PC-3 (cell line): ENCODE measurements around the gene ASPDH. TPM values are rescaled to one million over a fixed set of nuclear protein-coding genes. Genes with fewer than 3 reads are reported as not detected.

ENCODE experiments used
- ATAC-seq: fragments of 200-7000 bp; cut with Tn5 transposase; 2 replicates; pipeline ENCODE4 v1.9.1; 2020; ENCODE audit warnings: mild to moderate bottlenecking, moderate library complexity
- BruUV-seq: library from RNA; stranded (reverse); fragments of 400-500 nt; replicated peaks from 2 replicates; lab custom pipeline; 2021; lab: Mats Ljungman, UMichigan
- CTCF ChIA-PET: fragments of 300-600 bp; sonication (Branson Sonifier 250); formaldehyde crosslinking; loops from one replicate; lab custom pipeline; 2022; ENCODE audit warnings: antibody characterized with exemption; lab: Charles Lee
- POLR2A ChIA-PET: fragments of 300-600 bp; sonication (Branson Sonifier 250); formaldehyde crosslinking; loops from one replicate; lab custom pipeline; 2022; ENCODE audit warnings: antibody characterized with exemption; ENCODE audit not compliant: unreplicated experiment; lab: Charles Lee
- DNase-seq: peaks from one replicate; pipeline ENCODE4 v3.0.0-alpha.2; 2015
- H2AFZ ChIP-seq: fragments of 300-600 bp; sonication (generic); 2 replicates; pipeline ENCODE4 v1.6.0; 2016; ENCODE audit warnings: antibody characterized with exemption, low read length
- H3F3A ChIP-seq: fragments of 300-600 bp; sonication (generic); one replicate; pipeline ENCODE4 v1.6.0; 2017; ENCODE audit warnings: antibody characterized with exemption, low read length, control low read depth, mild to moderate bottlenecking; ENCODE audit not compliant: unreplicated experiment
- H3K27ac ChIP-seq: fragments of 300-600 bp; sonication (generic); 2 replicates; pipeline ENCODE4 v1.5.1; 2016; ENCODE audit warnings: mild to moderate bottlenecking, low read length
- H3K27me3 ChIP-seq: fragments of 300-600 bp; sonication (generic); 2 replicates; pipeline ENCODE4 v1.6.1; 2016; ENCODE audit warnings: low read length, mixed read lengths
- H3K36me3 ChIP-seq: fragments of 300-600 bp; sonication (generic); 2 replicates; pipeline ENCODE4 v1.6.1; 2016; ENCODE audit warnings: low read depth, mixed run types, low read length, mixed read lengths
- H3K4me1 ChIP-seq: fragments of 300-600 bp; sonication (generic); 2 replicates; pipeline ENCODE4 v1.5.1; 2016; ENCODE audit warnings: low read length; ENCODE audit not compliant: insufficient read depth
- H3K4me2 ChIP-seq: fragments of 300-600 bp; sonication (generic); 2 replicates; pipeline ENCODE4 v1.6.0; 2016; ENCODE audit warnings: low read length
- H3K4me3 ChIP-seq: fragments of 300-600 bp; sonication (generic); 2 replicates; pipeline ENCODE4 v1.5.1; 2016; ENCODE audit warnings: mild to moderate bottlenecking, low read length, mixed read lengths
- H3K79me2 ChIP-seq: fragments of 300-600 bp; sonication (generic); 2 replicates; pipeline ENCODE4 v1.6.1; 2017; ENCODE audit warnings: low read length, mixed read lengths
- H3K9ac ChIP-seq: fragments of 300-600 bp; sonication (generic); 2 replicates; pipeline ENCODE4 v1.6.0; 2016; ENCODE audit warnings: mild to moderate bottlenecking, low read length
- H3K9me2 ChIP-seq: fragments of 300-600 bp; sonication (generic); replicated peaks from 2 replicates; pipeline ENCODE4 v1.6.1; 2016; ENCODE audit warnings: mixed run types, low read length, mixed read lengths
- H3K9me3 ChIP-seq: fragments of 300-600 bp; sonication (generic); 2 replicates; pipeline ENCODE4 v1.6.1; 2016; ENCODE audit warnings: low read length, mixed read lengths
- H4K20me1 ChIP-seq: fragments of 300-600 bp; sonication (generic); 2 replicates; pipeline ENCODE4 v1.6.1; 2016; ENCODE audit warnings: low read length, mixed read lengths
- EZH2 ChIP-seq: fragments of 300-600 bp; sonication (generic); IDR thresholded peaks from one replicate; pipeline ENCODE4 v1.6.1; 2017; ENCODE audit warnings: antibody characterized with exemption, mild to moderate bottlenecking, low read length; ENCODE audit not compliant: unreplicated experiment
- EZH2phosphoT487 ChIP-seq: fragments of 300-600 bp; sonication (generic); IDR thresholded peaks from 2 replicates; pipeline ENCODE4 v1.6.1; 2018; ENCODE audit warnings: mild to moderate bottlenecking, antibody characterized with exemption, low read length, borderline replicate concordance
- intact Hi-C: fragments of 100-400 bp; cut with micrococcal nuclease; formaldehyde crosslinking; loops from 2 replicates; pipeline ENCODE4 v1.9.0; 2023
- total RNA-seq: library from RNA; depleted of rRNA; stranded (reverse); fragments of >200 nt; gene quantifications from 2 replicates; pipeline ENCODE4 v1.2.3, GENCODE V29; 2014
- TF ChIP-seq, protein P1 (sequence below): fragments of 300-600 bp; sonication (generic); conservative IDR thresholded peaks from 2 replicates; pipeline ENCODE4 v1.5.1; 2017; ENCODE audit warnings: antibody characterized with exemption, low read depth, mild to moderate bottlenecking, low read length

ASPDH gene
- total RNA-seq, 1 experiment from 2014 or later, result not detected

DNA sequence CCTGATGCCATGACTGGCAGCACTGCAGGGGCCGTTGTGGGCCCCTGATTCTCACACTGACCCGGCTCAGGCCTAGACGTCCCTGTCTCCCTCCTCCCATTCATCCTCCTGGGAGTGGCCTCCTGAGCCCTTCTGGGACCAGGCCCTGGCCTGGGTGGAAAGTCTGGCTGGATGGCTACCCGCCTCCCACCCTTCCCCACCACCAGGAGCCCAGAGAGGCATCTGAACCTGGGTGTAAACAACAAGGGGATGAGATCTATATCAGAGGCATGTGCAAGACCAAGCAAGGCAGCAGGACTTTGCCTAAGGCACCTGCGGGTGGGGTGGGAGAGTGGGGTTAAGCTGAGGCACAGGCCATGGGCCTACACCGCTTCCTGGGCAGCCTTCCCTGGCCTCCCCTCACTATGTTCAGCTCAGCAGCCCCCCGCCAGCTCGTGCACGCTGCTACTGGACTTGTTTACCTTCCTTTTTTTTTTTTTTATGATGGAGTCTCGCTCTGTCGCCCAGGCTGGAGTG, 22.0 kb upstream of the ASPDH start:
- no peaks in the 10 kb centered on the region for H3K9me2 ChIP-seq
- no peaks in the 10 kb centered on the region for H3K4me1 ChIP-seq
- H3K9ac ChIP-seq, result no peak overlapping the region
- no peaks in the 10 kb centered on the region for H3F3A ChIP-seq
- BruUV-seq, result no TSS peak
- no peak overlapping the region for H2AFZ ChIP-seq
- H3K27ac ChIP-seq, result no peak overlapping the region
- ChIA-PET CTCF (interaction anchor here (0.6 to 1.3 kb wide), 2 partner anchors 21 to 156 kb away, joined by 4 read pairs; no protein-coding TSS in a partner anchor), POLR2A (no interaction called here)
- no peaks in the 10 kb centered on the region for H3K79me2 ChIP-seq
- no peak for ATAC-seq
- H3K4me3 ChIP-seq, result no peak overlapping the region
- peaks cover 12% of the 10 kb centered on the region for H3K9me3 ChIP-seq
- H4K20me1 ChIP-seq, result no peaks in the 10 kb centered on the region
- no peak for DNase-seq
- H3K4me2 ChIP-seq, result no peak overlapping the region
- H3K36me3 ChIP-seq, result no peaks in the 10 kb centered on the region
- TF ChIP-seq, protein P1, sequence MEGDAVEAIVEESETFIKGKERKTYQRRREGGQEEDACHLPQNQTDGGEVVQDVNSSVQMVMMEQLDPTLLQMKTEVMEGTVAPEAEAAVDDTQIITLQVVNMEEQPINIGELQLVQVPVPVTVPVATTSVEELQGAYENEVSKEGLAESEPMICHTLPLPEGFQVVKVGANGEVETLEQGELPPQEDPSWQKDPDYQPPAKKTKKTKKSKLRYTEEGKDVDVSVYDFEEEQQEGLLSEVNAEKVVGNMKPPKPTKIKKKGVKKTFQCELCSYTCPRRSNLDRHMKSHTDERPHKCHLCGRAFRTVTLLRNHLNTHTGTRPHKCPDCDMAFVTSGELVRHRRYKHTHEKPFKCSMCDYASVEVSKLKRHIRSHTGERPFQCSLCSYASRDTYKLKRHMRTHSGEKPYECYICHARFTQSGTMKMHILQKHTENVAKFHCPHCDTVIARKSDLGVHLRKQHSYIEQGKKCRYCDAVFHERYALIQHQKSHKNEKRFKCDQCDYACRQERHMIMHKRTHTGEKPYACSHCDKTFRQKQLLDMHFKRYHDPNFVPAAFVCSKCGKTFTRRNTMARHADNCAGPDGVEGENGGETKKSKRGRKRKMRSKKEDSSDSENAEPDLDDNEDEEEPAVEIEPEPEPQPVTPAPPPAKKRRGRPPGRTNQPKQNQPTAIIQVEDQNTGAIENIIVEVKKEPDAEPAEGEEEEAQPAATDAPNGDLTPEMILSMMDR, result no peak
- TF ChIP-seq EZH2phosphoT487 (no peak), EZH2 (no peak)
- peaks cover 14% of the 10 kb centered on the region; the same call in 1 of the 2 replicates for H3K27me3 ChIP-seq
- intact Hi-C loops, result loop anchor here (5.0 kb wide), 2 partner anchors 247 to 387 kb away; no protein-coding TSS in a partner anchor

DNA sequence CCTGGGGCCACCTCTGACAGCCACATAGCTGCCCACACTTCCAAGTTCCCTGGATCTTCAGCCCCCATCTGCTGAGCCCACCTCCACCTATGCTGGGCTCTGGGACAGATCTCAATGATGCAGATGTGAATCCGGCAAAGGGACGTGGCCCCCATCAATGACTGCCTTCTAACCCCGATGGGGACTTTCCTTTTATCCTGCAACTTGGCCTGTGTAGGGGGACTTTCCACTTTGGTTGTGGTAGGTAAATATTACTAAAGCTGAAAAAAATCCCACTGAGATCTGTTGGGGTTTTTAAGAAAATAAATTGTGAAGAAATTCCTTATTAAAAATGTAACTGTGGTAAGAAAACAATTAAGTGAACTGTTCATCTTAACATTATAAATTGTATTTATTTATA, 20.8 kb upstream of the ASPDH start:
- no peaks in the 10 kb centered on the region for H3K79me2 ChIP-seq
- DNase-seq, result no peak

More for the DNA sequence above, 20.8 kb upstream of the ASPDH start:
- no peak for TF ChIP-seq EZH2
- no peak for TF ChIP-seq EZH2phosphoT487
- TF ChIP-seq, protein P1, result no peak
- BruUV-seq, result no TSS peak
- H2AFZ ChIP-seq, result no peak overlapping the region
- peaks cover 12% of the 10 kb centered on the region for H3K9me3 ChIP-seq
- H3K27ac ChIP-seq, result no peak overlapping the region
- no peaks in the 10 kb centered on the region for H3K9me2 ChIP-seq
- H4K20me1 ChIP-seq, result no peaks in the 10 kb centered on the region
- H3K4me3 ChIP-seq, result no peak overlapping the region
- ChIA-PET POLR2A (no interaction called here), CTCF (no interaction called here)
- no peaks in the 10 kb centered on the region for H3F3A ChIP-seq
- no peak overlapping the region for H3K9ac ChIP-seq
- ATAC-seq, result no peak
- no peaks in the 10 kb centered on the region for H3K36me3 ChIP-seq
- intact Hi-C loops, result no loop called here
- no peaks in the 10 kb centered on the region for H3K4me1 ChIP-seq
- peaks cover 14% of the 10 kb centered on the region; the same call in 1 of the 2 replicates for H3K27me3 ChIP-seq
- H3K4me2 ChIP-seq, result no peak overlapping the region
